ENCODE data around the gene ESYT1. TPM values are rescaled to one million over a fixed set of nuclear protein-coding genes. Genes with fewer than 3 reads are reported as not detected.

Gene ESYT1
- total RNA-seq, 2 experiments from 2014 or later, result 85.9 to 112 TPM

DNA sequence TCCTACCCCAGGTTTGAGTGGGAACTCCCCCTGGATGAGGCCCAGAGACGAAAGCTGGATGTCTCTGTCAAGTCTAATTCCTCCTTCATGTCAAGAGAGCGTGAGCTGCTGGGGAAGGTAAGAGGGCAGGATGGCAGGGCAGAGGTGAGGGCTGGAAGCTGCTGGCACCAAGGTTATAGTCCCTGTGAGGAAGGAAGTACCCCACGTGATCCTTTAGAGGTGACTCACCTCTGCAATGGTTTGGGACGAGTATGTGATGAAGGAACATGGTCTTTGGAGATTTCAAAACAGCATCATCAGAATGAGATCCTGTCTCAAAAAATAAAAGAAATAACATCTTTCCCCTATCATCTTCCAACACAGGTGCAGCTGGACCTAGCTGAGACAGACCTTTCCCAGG is 15.2 kb downstream of the ESYT1 start:
- no TSS peak for BruUV-seq (replicated peaks)
- Histone ChIP-seq H3K79me2 (ENCODE audit: insufficient read depth, low read depth, low read length) (no peaks in the 10 kb centered on the region), H2AFZ (ENCODE audit: low read length) (no peak overlapping the region), H3K27ac (ENCODE audit: low read depth, low read length, poor library complexity, severe bottlenecking) (no peak overlapping the region), H3K36me3 (ENCODE audit: insufficient read depth, low read length) (peaks cover 68% of the 10 kb centered on the region), H3K4me2 (ENCODE audit: low read length) (no peak overlapping the region), H3K4me1 (ENCODE audit: insufficient read depth, low read length, poor library complexity, severe bottlenecking) (no peaks in the 10 kb centered on the region), H3K9me2 (ENCODE audit: insufficient read depth, low read length) (no peaks in the 10 kb centered on the region), H3K4me3 (ENCODE audit: low read depth, low read length, poor library complexity, severe bottlenecking) (no peak overlapping the region), H4K20me1 (ENCODE audit: insufficient read depth, low read length) (no peaks in the 10 kb centered on the region), H3K9me3 (ENCODE audit: low read length) (no peaks in the 10 kb centered on the region)
- no peak for DNase-seq (ENCODE audit: low spot score)
- TF ChIP-seq, protein P1, sequence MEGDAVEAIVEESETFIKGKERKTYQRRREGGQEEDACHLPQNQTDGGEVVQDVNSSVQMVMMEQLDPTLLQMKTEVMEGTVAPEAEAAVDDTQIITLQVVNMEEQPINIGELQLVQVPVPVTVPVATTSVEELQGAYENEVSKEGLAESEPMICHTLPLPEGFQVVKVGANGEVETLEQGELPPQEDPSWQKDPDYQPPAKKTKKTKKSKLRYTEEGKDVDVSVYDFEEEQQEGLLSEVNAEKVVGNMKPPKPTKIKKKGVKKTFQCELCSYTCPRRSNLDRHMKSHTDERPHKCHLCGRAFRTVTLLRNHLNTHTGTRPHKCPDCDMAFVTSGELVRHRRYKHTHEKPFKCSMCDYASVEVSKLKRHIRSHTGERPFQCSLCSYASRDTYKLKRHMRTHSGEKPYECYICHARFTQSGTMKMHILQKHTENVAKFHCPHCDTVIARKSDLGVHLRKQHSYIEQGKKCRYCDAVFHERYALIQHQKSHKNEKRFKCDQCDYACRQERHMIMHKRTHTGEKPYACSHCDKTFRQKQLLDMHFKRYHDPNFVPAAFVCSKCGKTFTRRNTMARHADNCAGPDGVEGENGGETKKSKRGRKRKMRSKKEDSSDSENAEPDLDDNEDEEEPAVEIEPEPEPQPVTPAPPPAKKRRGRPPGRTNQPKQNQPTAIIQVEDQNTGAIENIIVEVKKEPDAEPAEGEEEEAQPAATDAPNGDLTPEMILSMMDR (conservative IDR thresholded peaks at IDR 0.05; ENCODE audit: low read length), result no peak
- intact Hi-C loops (cut with micrococcal nuclease; ENCODE audit: unreplicated experiment), result no loop called here
- ChIA-PET CTCF (ENCODE audit: unreplicated experiment) (no interaction called here), POLR2A (no interaction called here)

DNA sequence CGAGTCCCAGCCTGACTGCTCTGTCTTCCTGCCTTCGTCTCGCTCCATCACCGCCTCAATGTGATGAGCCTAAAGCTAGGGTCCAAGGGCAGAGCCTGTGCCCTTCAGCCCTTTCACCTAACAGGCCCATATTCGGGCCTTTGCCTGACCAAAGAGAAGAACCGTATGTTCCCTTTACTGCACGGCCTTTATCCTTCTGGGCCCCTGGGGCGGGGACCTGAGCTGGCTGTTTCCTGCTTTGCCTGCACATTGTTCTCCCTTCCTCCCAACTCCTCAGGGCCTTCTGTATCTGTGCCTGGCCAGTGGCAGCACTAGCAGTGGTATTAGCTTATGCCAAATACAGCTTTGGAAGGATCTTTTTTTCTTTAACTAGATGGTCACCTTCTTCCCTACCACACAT is 15.8 kb downstream of the ESYT1 start:
- no peaks in the 10 kb centered on the region for H4K20me1 ChIP-seq (ENCODE audit: insufficient read depth, low read length)
- peaks cover 62% of the 10 kb centered on the region for H3K36me3 ChIP-seq (ENCODE audit: insufficient read depth, low read length)
- CTCF ChIA-PET (ENCODE audit: unreplicated experiment), result interaction anchor here (0.6 kb wide), 1 partner anchor 46 kb away, joined by 10 read pairs; no protein-coding TSS in a partner anchor
- H3K79me2 ChIP-seq (ENCODE audit: insufficient read depth, low read depth, low read length), result no peaks in the 10 kb centered on the region
- BruUV-seq (replicated peaks), result no TSS peak
- no peaks in the 10 kb centered on the region for H3K9me3 ChIP-seq (ENCODE audit: low read length)
- no peaks in the 10 kb centered on the region for H3K9me2 ChIP-seq (ENCODE audit: insufficient read depth, low read length)
- H3K4me2 ChIP-seq (ENCODE audit: low read length), result no peak overlapping the region
- no peaks in the 10 kb centered on the region for H3K4me1 ChIP-seq (ENCODE audit: insufficient read depth, low read length, poor library complexity, severe bottlenecking)
- no peak overlapping the region for H3K4me3 ChIP-seq (ENCODE audit: low read depth, low read length, poor library complexity, severe bottlenecking)
- POLR2A ChIA-PET, result interaction anchor here (0.9 kb wide), 1 partner anchor 15 kb away, joined by 3 read pairs; no protein-coding TSS in a partner anchor
- TF ChIP-seq EZH2phosphoT487 (IDR thresholded peaks at IDR 0.05; ENCODE audit: borderline replicate concordance, low read depth, low read length), result no peak
- TF ChIP-seq, protein P1 (conservative IDR thresholded peaks at IDR 0.05; ENCODE audit: low read length), result no peak
- H3K27ac ChIP-seq (ENCODE audit: low read depth, low read length, poor library complexity, severe bottlenecking), result no peak overlapping the region
- intact Hi-C loops (cut with micrococcal nuclease; ENCODE audit: unreplicated experiment), result no loop called here
- no peak overlapping the region for H2AFZ ChIP-seq (ENCODE audit: low read length)
- DNase-seq (ENCODE audit: low spot score), result no peak

DNA sequence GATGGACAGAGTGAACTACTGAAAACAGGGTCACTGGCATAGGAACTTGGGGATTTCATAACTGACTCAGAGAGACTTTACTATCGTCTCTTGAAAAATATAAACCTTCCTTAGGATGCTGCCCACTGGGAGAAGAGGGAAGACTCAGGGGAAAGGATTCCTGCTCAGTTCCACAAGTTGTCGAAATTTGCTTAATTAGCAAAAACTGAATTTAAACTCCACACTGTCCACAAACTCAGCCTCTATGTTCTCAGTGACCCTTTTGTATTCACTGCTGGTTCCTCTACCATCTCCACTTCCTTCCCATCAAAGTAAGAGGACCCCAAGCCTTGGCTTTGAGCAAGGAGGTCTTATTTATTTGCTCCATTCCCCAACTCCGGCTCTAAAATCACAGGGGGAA is 17.1 kb downstream of the ESYT1 start:
- TF ChIP-seq EZH2phosphoT487 (IDR thresholded peaks at IDR 0.05; ENCODE audit: borderline replicate concordance, low read depth, low read length), result no peak
- TF ChIP-seq, protein P1 (conservative IDR thresholded peaks at IDR 0.05; ENCODE audit: low read length), result no peak
- H3K27ac ChIP-seq (ENCODE audit: low read depth, low read length, poor library complexity, severe bottlenecking), result no peak overlapping the region
- H3K9me2 ChIP-seq (ENCODE audit: insufficient read depth, low read length), result no peaks in the 10 kb centered on the region
- H2AFZ ChIP-seq (ENCODE audit: low read length), result no peak overlapping the region
- H3K79me2 ChIP-seq (ENCODE audit: insufficient read depth, low read depth, low read length), result no peaks in the 10 kb centered on the region
- no TSS peak for BruUV-seq (replicated peaks)
- no peak overlapping the region for H3K4me2 ChIP-seq (ENCODE audit: low read length)
- intact Hi-C loops (cut with micrococcal nuclease; ENCODE audit: unreplicated experiment), result no loop called here
- ChIA-PET CTCF (ENCODE audit: unreplicated experiment) (no interaction called here), POLR2A (interaction anchor here (0.6 to 1.0 kb wide), 2 partner anchors 71 to 100 kb away, joined by 4 to 6 read pairs; no protein-coding TSS in a partner anchor)
- H3K4me3 ChIP-seq (ENCODE audit: low read depth, low read length, poor library complexity, severe bottlenecking), result no peak overlapping the region
- no peaks in the 10 kb centered on the region for H4K20me1 ChIP-seq (ENCODE audit: insufficient read depth, low read length)
- H3K36me3 ChIP-seq (ENCODE audit: insufficient read depth, low read length), result peaks cover 53% of the 10 kb centered on the region
- H3K4me1 ChIP-seq (ENCODE audit: insufficient read depth, low read length, poor library complexity, severe bottlenecking), result no peaks in the 10 kb centered on the region
- no peak for DNase-seq (ENCODE audit: low spot score)
- H3K9me3 ChIP-seq (ENCODE audit: low read length), result no peaks in the 10 kb centered on the region
